HEK293 (cell line): Measurements from ENCODE around the gene MKKS.
A peak's percentile ranks its signal among the peaks of the same experiment; 100 is the strongest.
"Not testable (repeated sequence)": the region's sequence is repeated elsewhere in the genome, so short reads cannot be mapped to it uniquely, and the experiment has no call there.

ENCODE experiments used
- CTCF ChIA-PET: fragments of 350-600 bp; formaldehyde crosslinking; extraction: SDS; loops from one replicate; lab custom pipeline; 2021; ENCODE audit warnings: antibody characterized with exemption; lab: Yijun Ruan, JAX
- POLR2A ChIA-PET: fragments of 300-600 bp; formaldehyde crosslinking; extraction: SDS; loops from one replicate; lab custom pipeline; 2020; ENCODE audit warnings: antibody characterized with exemption, inconsistent platforms; lab: Yijun Ruan, JAX
- H3K27ac ChIP-seq: fragments of 200-500 bp; sonication (Bioruptor generic); 2 replicates; pipeline ENCODE4 v1.5.1; 2014; ENCODE audit warnings: low read depth, low read length, control low read depth, inconsistent platforms; ENCODE audit errors: extremely low read depth
- H3K36me3 ChIP-seq, 2 experiments: fragments of 200-500 bp in 1 of 2; sonication (Bioruptor generic) in 1 of 2; 1 replicate in 1 of 2; 2 replicates in 1 of 2; pipeline ENCODE4 v1.5.1; 2014 to 2017; ENCODE audit warnings: inconsistent platforms in 2 of 2, low read length in 2 of 2; ENCODE audit not compliant: control insufficient read depth in 2 of 2, insufficient read depth in 1 of 2
- H3K4me1 ChIP-seq: fragments of 200-500 bp; sonication (Bioruptor generic); 2 replicates; pipeline ENCODE4 v1.5.1; 2014; ENCODE audit warnings: mild to moderate bottlenecking, low read length, inconsistent platforms; ENCODE audit not compliant: control insufficient read depth, insufficient read depth
- H3K4me3 ChIP-seq: 2 replicates; pipeline ENCODE4 v1.5.1; 2011; ENCODE audit warnings: low read depth, mild to moderate bottlenecking, control low read depth, low read length, moderate library complexity
- H3K9me3 ChIP-seq: fragments of 200-500 bp; sonication (Bioruptor generic); 2 replicates; pipeline ENCODE4 v1.5.1; 2014; ENCODE audit warnings: low read depth, low read length, inconsistent platforms; ENCODE audit not compliant: control insufficient read depth, insufficient read depth
- HOXA7 ChIP-seq: sonication (generic); formaldehyde crosslinking; IDR thresholded peaks from 2 replicates; pipeline ENCODE4 v1.8.1; 2022; ENCODE audit warnings: missing genetic modification reagents, borderline replicate concordance
- SETDB1 ChIP-seq: IDR thresholded peaks from one replicate; pipeline ENCODE4 v1.6.1; 2017; ENCODE audit warnings: mild to moderate bottlenecking, low read length, moderate library complexity, mixed read lengths; ENCODE audit not compliant: insufficient read length
- ZBTB11 ChIP-seq: fragments of 450-650 bp; formaldehyde crosslinking; conservative IDR thresholded peaks from 2 replicates; pipeline ENCODE4 v1.5.1; 2016; ENCODE audit warnings: low read depth, missing biosample characterization, missing genetic modification characterization
- ZNF132 ChIP-seq: fragments of 450-650 bp; formaldehyde crosslinking; IDR thresholded peaks from 2 replicates; pipeline ENCODE4 v1.5.1; 2017; ENCODE audit warnings: missing biosample characterization, missing genetic modification characterization, borderline replicate concordance
- ZNF174 ChIP-seq: fragments of 450-650 bp; formaldehyde crosslinking; IDR thresholded peaks from 2 replicates; pipeline ENCODE4 v1.5.0; 2017; ENCODE audit warnings: missing biosample characterization, mild to moderate bottlenecking, missing genetic modification characterization
- ZNF350 ChIP-seq: fragments of 450-650 bp; formaldehyde crosslinking; IDR thresholded peaks from 2 replicates; pipeline ENCODE4 v1.5.0; 2017; ENCODE audit warnings: missing biosample characterization, mild to moderate bottlenecking, missing genetic modification characterization
- ZNF354C ChIP-seq: fragments of 450-650 bp; formaldehyde crosslinking; IDR thresholded peaks from 2 replicates; pipeline ENCODE4 v1.5.1; 2016; ENCODE audit warnings: missing biosample characterization, missing genetic modification characterization, low read depth, borderline replicate concordance
- ZNF501 ChIP-seq: fragments of 450-650 bp; formaldehyde crosslinking; IDR thresholded peaks from 2 replicates; pipeline ENCODE4 v1.5.1; 2016; ENCODE audit warnings: missing biosample characterization, missing genetic modification characterization
- TF ChIP-seq, protein P1 (sequence below): fragments of 450-650 bp; formaldehyde crosslinking; IDR thresholded peaks from 2 replicates; pipeline ENCODE4 v1.5.1; 2016; ENCODE audit warnings: missing biosample characterization, missing genetic modification characterization, low read depth

MKKS gene

DNA sequence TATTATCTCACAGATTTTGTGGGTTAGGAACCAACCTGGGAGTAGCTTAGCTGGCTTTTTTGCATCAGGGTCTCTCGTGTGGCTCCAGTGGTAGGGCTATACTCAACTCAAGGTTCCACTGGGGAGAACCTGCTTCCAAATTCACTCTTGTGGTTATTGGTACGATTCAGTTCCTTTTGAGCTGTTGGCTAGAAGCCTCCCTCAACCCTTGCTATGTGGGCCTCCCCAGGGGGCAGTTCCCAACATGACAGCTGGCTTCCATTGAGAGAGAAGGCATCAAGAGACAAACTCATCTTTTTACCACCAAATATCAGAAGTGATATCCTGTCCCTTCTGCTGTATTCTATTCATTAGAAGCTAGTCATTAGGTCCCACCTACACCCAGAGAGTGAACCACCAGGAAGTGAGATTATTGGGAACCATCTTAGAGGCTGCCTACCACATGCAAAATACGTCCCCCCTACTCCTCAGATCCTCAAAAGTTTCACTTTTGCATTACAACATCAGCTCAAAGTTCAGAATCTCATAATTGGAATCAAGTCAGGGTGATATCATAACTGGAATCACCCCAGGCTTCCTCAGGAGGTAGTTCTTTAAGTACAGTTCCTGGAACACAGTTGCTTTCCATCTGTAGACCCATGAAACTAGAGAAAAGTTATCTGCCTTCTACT is 30.9 kb downstream of the MKKS start:
- POLR2A ChIA-PET = no interaction called here
- no peak for TF ChIP-seq SETDB1
- TF ChIP-seq ZNF350 (tag by site-specific recombination) = no peak
- TF ChIP-seq ZNF174 (tag by site-specific recombination) = no peak
- no peak for TF ChIP-seq ZNF132 (tag by site-specific recombination)
- TF ChIP-seq ZNF354C (tag by site-specific recombination) = no peak
- no peak overlapping the region for H3K27ac ChIP-seq
- peaks cover 4 to 24% of the 10 kb centered on the region in 2 experiments; a peak in 2 of 3 replicates for H3K36me3 ChIP-seq
- H3K4me3 ChIP-seq = no peak overlapping the region
- no peaks in the 10 kb centered on the region for H3K9me3 ChIP-seq
- CTCF ChIA-PET = interaction anchor here (0.6 to 1.4 kb wide), 5 partner anchors 11 to 786 kb away, joined by 3 to 4 read pairs (median 3); no protein-coding TSS in a partner anchor
- H3K4me1 ChIP-seq = no peaks in the 10 kb centered on the region

DNA sequence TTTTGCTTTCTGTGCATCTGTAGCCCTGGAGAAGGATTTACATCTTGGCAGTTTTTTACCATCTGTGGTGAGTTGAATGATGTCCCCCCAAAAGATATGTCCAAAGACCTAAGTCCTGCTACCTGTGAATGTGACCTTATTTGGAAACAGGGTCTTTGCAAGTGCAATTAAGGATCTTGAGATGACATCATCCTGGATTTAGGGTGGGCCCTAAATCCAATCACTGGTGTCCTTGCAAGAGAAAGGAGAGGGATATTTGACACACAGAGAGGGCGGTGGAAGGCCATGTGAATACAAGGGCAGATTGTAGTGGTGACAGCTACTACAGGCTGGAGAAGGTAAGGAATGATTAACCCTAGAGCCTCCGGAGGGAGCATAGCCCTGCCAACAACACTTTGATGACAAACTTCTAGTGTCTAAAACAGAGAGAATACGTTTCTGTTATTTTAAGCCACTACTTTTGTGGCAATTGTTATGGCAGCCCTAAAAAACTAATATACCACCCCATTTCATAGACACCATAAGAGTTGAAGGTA is 35.1 kb downstream of the MKKS start:
- Histone ChIP-seq H3K9me3 (no peaks in the 10 kb centered on the region), H3K4me1 (no peaks in the 10 kb centered on the region), H3K4me3 (no peak overlapping the region), H3K27ac (no peak overlapping the region), H3K36me3 (no peaks in the 10 kb centered on the region)
- ChIA-PET CTCF (no interaction called here), POLR2A (no interaction called here)
- TF ChIP-seq, protein P1, sequence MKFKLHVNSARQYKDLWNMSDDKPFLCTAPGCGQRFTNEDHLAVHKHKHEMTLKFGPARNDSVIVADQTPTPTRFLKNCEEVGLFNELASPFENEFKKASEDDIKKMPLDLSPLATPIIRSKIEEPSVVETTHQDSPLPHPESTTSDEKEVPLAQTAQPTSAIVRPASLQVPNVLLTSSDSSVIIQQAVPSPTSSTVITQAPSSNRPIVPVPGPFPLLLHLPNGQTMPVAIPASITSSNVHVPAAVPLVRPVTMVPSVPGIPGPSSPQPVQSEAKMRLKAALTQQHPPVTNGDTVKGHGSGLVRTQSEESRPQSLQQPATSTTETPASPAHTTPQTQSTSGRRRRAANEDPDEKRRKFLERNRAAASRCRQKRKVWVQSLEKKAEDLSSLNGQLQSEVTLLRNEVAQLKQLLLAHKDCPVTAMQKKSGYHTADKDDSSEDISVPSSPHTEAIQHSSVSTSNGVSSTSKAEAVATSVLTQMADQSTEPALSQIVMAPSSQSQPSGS (tag by site-specific recombination) = 0 out of 2 replicates have a peak, but pooled peaks have one; percentile 11
- TF ChIP-seq ZNF501 (tag by site-specific recombination) = no peak
- TF ChIP-seq, all 188 proteins: peak for 1

DNA sequence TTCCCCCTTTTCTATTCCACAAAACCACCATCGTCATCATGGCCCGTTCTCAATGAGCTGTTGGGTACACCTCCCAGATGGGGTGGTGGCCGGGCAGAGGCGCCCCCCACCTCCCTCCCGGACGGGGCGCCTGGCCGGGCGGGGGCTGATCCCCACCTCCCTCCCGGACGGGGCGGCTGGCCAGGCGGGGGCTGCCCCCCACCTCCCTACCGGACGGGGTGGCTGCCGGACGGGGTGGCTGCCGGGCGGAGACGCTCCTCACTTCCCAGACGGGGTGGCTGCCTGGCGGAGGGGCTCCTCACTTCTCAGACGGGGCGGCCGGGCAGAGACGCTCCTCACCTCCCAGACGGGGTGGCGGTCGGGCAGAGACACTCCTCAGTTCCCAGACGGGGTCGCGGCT is 39.3 kb downstream of the MKKS start:
- H3K9me3 ChIP-seq, H3K4me1 ChIP-seq, H3K36me3 ChIP-seq, H3K27ac ChIP-seq, CTCF ChIA-PET, H3K4me3 ChIP-seq, POLR2A ChIA-PET: not testable (repeated sequence)

- Histone ChIP-seq H3K4me1 (no peaks in the 10 kb centered on the region), H3K9me3 (no peaks in the 10 kb centered on the region), H3K27ac (no peak overlapping the region), H3K4me3 (no peak overlapping the region), H3K36me3 (no peaks in the 10 kb centered on the region)
- ChIA-PET CTCF (no interaction called here), POLR2A (no interaction called here)
- TF ChIP-seq HOXA7 (CRISPR knock-in tag) (no peak), ZBTB11 (tag by site-specific recombination) (no peak)
These were observed 43.3 kb downstream of the MKKS start for GRCh38 chr20:10390709-10391108.
